Left lung (tissue), 10 donors: Measurements from ENCODE around the gene YAP1. TPM values are rescaled to one million over a fixed set of nuclear protein-coding genes. Genes with fewer than 3 reads are reported as not detected.

Source experiments
- ATAC-seq: fragments of 200-7000 bp; cut with Tn5 transposase; one replicate; pipeline ENCODE4 v1.9.1; 2020; ENCODE audit warnings: moderate library complexity
- DNase-seq, 4 donors: peaks; one replicate each; pipeline ENCODE4 v3.0.0-alpha.2; 2013 to 2020
- H3K27ac ChIP-seq, 2 donors: fragments of 200-600 bp; sonication (generic) in 1 of 2; one replicate each; pipeline versions ENCODE4 v1.5.0 to v1.8.0; 2020 to 2021
- H3K27me3 ChIP-seq, 2 donors: fragments of 200-600 bp; sonication (generic) in 1 of 2; one replicate each; pipeline versions ENCODE4 v1.5.0 to v1.8.0; 2020 to 2021
- H3K36me3 ChIP-seq, 2 donors: fragments of 200-600 bp; sonication (generic) in 1 of 2; one replicate each; pipeline versions ENCODE4 v1.5.0 to v1.8.0; 2020 to 2021
- H3K4me1 ChIP-seq, 2 donors: fragments of 200-600 bp; one replicate each; pipeline ENCODE4 v1.8.0; 2021
- H3K4me3 ChIP-seq, 2 donors: fragments of 200-600 bp; sonication (generic) in 1 of 2; one replicate each; pipeline versions ENCODE4 v1.5.0 to v1.8.0; 2020 to 2021; ENCODE audit warnings: mild to moderate bottlenecking in 1 of 2
- H3K9me3 ChIP-seq, 2 donors: fragments of 200-600 bp; sonication (generic) in 1 of 2; one replicate each; pipeline versions ENCODE4 v1.5.0 to v1.8.0; 2020 to 2021
- CTCF ChIP-seq, 2 donors: fragments of 200-600 bp; sonication (generic) in 1 of 2; IDR thresholded peaks; one replicate each; pipeline versions ENCODE4 v1.5.0 to v1.8.0; 2021; ENCODE audit warnings: antibody characterized with exemption in 2 of 2
- intact Hi-C, 2 donors: fragments of 100-400 bp; cut with DNase I; formaldehyde crosslinking; loops; one replicate each; pipeline versions ENCODE4 v1.11.2 to v1.14.2; 2022
- polyA plus RNA-seq, 6 donors: library from polyadenylated mRNA; unstranded; fragments of 120-200 nt; gene quantifications; one replicate each; pipeline ENCODE4 v1.2.1, GENCODE V29; 2013; ENCODE audit not compliant: insufficient read length in 6 of 6
- total RNA-seq, 2 donors: library from RNA; stranded (reverse); fragmentation: NEBNext Ultra II Directional; extraction: Animal tissue kit (Norgen Biotek cat#: 25700); gene quantifications; one replicate each; pipeline ENCODE4 v1.2.1, GENCODE V29; 2021
- donor health status: DM: no; HTN: yes; CAD: no.
- donor health status: DM: no; HTN: no; CAD: no.

The YAP1 gene
- total and polyA plus RNA-seq, 8 donors: 105 to 384 (median 335) TPM

DNA sequence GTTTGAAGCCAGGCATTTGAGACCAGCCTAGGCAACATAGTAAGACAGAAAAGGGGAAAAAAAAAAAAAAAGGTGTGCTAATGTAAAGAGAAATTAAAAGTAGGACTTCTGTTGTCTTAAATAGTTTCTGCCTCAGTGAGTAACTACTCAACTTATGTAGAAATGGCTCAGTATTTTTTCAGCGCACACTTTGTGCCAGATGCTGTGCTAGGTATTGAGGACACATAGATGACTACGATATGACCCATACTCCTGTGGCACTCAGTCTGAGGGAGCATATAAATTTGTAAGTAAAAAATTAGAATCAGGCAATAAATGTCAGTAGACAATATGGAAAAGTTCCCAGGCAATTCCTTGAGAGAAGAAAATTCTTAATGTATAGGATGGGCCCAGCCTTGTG, 93.9 kb downstream of the YAP1 start:
- intact Hi-C loops: no loop called here
- ATAC-seq: no peak
- Histone ChIP-seq H3K36me3 (peaks cover 0 to 18% of the 10 kb centered on the region in 2 donors), H3K4me3 (no peak overlapping the region), H3K9me3 (no peaks in the 10 kb centered on the region), H3K27ac (no peak overlapping the region), H3K27me3 (no peaks in the 10 kb centered on the region), H3K4me1 (no peaks in the 10 kb centered on the region)
- DNase-seq: no peak
- TF ChIP-seq CTCF (IDR thresholded peaks at IDR 0.05): no peak

- Histone ChIP-seq H3K4me1 (no peaks in the 10 kb centered on the region), H3K27ac (no peak overlapping the region), H3K4me3 (no peak overlapping the region), H3K9me3 (no peaks in the 10 kb centered on the region), H3K36me3 (peaks cover 0 to 18% of the 10 kb centered on the region in 2 donors), H3K27me3 (no peaks in the 10 kb centered on the region)
- DNase-seq (no peak), ATAC-seq (no peak)
- intact Hi-C loops: no loop called here
- no peak for TF ChIP-seq CTCF (IDR thresholded peaks at IDR 0.05)
These were observed 95.6 kb downstream of the YAP1 start for GRCh38 chr11:102205805-102206204.

DNA sequence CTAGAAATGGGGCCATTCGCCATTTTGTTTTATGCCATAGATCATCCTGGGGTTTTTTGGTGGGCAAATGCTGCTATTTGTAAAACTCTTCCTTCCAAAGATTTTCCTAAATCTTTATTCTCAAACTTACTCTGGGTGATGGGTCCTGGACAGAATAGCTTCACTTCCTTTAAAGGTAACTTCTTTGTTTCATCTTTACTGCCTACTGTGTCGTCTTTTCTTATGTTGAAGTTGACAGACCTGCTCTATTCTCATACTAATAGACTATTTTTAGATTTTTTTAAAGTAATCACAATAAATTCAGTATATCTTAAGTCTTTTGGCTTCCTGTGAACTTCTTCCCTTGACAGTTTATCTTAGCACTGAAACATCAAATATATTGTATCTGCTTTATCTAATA, 98.6 kb downstream of the YAP1 start:
- no peak for TF ChIP-seq CTCF (IDR thresholded peaks at IDR 0.05)
- Histone ChIP-seq H3K27ac (no peak overlapping the region), H3K4me1 (no peaks in the 10 kb centered on the region), H3K9me3 (no peaks in the 10 kb centered on the region), H3K4me3 (no peak overlapping the region), H3K27me3 (no peaks in the 10 kb centered on the region), H3K36me3 (peaks cover 0 to 23% of the 10 kb centered on the region in 2 donors)
- intact Hi-C loops: no loop called here
- DNase-seq (no peak), ATAC-seq (no peak)

DNA sequence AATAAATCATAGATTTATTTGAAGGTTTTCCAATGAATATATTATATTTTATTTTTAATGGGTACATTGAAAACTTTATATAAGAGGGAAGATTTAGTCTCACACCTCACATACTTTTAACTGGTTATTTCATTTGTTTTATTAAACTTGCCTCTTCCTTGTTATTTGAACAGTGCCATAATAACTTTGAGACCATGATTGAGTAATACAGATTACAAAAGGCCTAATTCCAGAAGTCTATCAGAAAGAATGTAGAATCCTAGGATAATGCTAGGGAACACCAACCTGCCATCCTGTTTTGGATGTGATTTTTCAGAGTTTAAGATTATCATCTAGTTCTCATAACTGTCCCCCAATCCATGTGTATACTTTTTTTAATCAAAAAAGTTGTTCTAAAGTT, 104.4 kb downstream of the YAP1 start:
- ATAC-seq: peak; percentile 41
- H3K27me3 ChIP-seq: no peaks in the 10 kb centered on the region
- H3K36me3 ChIP-seq: peaks cover 0 to 4% of the 10 kb centered on the region in 2 donors
- TF ChIP-seq CTCF (IDR thresholded peaks at IDR 0.05): no peak
- no peak overlapping the region for H3K27ac ChIP-seq
- no peak for DNase-seq
- no peaks in the 10 kb centered on the region for H3K9me3 ChIP-seq
- no peak overlapping the region for H3K4me3 ChIP-seq
- intact Hi-C loops: no loop called here
- peaks cover 3 to 7% of the 10 kb centered on the region in 2 donors for H3K4me1 ChIP-seq

GRCh38 chr11:102216433-102217075, 106.3 kb downstream of the YAP1 start:
- no peak for ATAC-seq
- Histone ChIP-seq H3K4me1 (peaks cover 3 to 7% of the 10 kb centered on the region in 2 donors), H3K36me3 (peaks cover 0 to 4% of the 10 kb centered on the region in 2 donors), H3K27ac (peak overlapping the region in 1 of 2 donors; percentile 36), H3K9me3 (no peaks in the 10 kb centered on the region), H3K4me3 (no peak overlapping the region), H3K27me3 (no peaks in the 10 kb centered on the region)
- TF ChIP-seq CTCF (IDR thresholded peaks at IDR 0.05): no peak
- intact Hi-C loops: no loop called here
- no peak for DNase-seq
